H1 (cell line): Measurements from ENCODE around the gene EMX1. TPM values are rescaled to one million over a fixed set of nuclear protein-coding genes. Genes with fewer than 3 reads are reported as not detected.

ENCODE experiments used
- CTCF ChIA-PET: fragments of 300-600 bp; sonication (Branson Sonifier 250); formaldehyde crosslinking; loops from one replicate; lab custom pipeline; 2021; ENCODE audit not compliant: partially characterized antibody; lab: Charles Lee
- POLR2A ChIA-PET: fragments of 300-600 bp; sonication (Branson Sonifier 250); formaldehyde crosslinking; loops from one replicate; lab custom pipeline; 2021; ENCODE audit warnings: inconsistent platforms; ENCODE audit not compliant: partially characterized antibody; lab: Charles Lee
- DNase-seq, 2 experiments: peaks; one replicate each; pipeline versions ENCODE4 v3.0.0 to v3.0.0-alpha.2; 2010 to 2022; ENCODE audit warnings: low spot score in 2 of 2, low read depth in 1 of 2, mixed read lengths in 1 of 2
- FAIRE-seq: peaks from 2 replicates; lab custom pipeline; 2011; peaks lifted over from hg19 to GRCh38; lab: Jason Lieb, UNC
- H2AFZ ChIP-seq: 2 replicates; pipeline ENCODE4 v1.8.1; 2012; ENCODE audit warnings: low read length, inconsistent platforms
- H2AK5ac ChIP-seq: 2 replicates; pipeline ENCODE4 v1.6.1; 2013; ENCODE audit warnings: low read depth, low read length
- H2BK120ac ChIP-seq: replicated peaks from 2 replicates; pipeline ENCODE3; 2013; ENCODE audit warnings: low read depth, low read length, inconsistent platforms
- H2BK12ac ChIP-seq: 2 replicates; pipeline ENCODE4 v1.6.1; 2013; ENCODE audit warnings: low read depth, low read length
- H2BK15ac ChIP-seq: 2 replicates; pipeline ENCODE4 v1.6.1; 2013; ENCODE audit warnings: low read length
- H2BK20ac ChIP-seq: 2 replicates; pipeline ENCODE4 v1.6.1; 2013; ENCODE audit warnings: low read length
- H2BK5ac ChIP-seq: 2 replicates; pipeline ENCODE4 v1.6.1; 2013; ENCODE audit warnings: low read depth, low read length
- H3K14ac ChIP-seq: 2 replicates; pipeline ENCODE4 v1.6.1; 2013; ENCODE audit warnings: inconsistent platforms; ENCODE audit not compliant: insufficient read length
- H3K18ac ChIP-seq: 2 replicates; pipeline ENCODE4 v1.6.1; 2013; ENCODE audit warnings: low read length; ENCODE audit errors: extremely low read depth
- H3K23ac ChIP-seq: 2 replicates; pipeline ENCODE4 v1.6.1; 2013; ENCODE audit warnings: inconsistent platforms; ENCODE audit not compliant: insufficient read length
- H3K23me2 ChIP-seq: 2 replicates; pipeline ENCODE4 v1.6.1; 2013; ENCODE audit warnings: low read depth, low read length
- H3K27ac ChIP-seq: 2 replicates; pipeline ENCODE4 v1.6.1; 2011; ENCODE audit warnings: low read depth, low read length, inconsistent platforms
- H3K27me3 ChIP-seq, 4 experiments: replicated peaks in 1 of 4; 1 replicate in 1 of 4; 2 replicates in 3 of 4; pipeline versions ENCODE4 v1.6.1 to v1.8.1; 2011 to 2013; ENCODE audit warnings: low read length in 3 of 4, mild to moderate bottlenecking in 3 of 4, inconsistent platforms in 2 of 4, mixed read lengths in 2 of 4, moderate library complexity in 1 of 4; ENCODE audit not compliant: control insufficient read depth in 3 of 4, insufficient read depth in 3 of 4; ENCODE audit errors: extremely low read depth in 1 of 4
- H3K36me3 ChIP-seq, 4 experiments: 2 replicates each; pipeline versions ENCODE4 v1.6.1 to v1.8.1; 2011 to 2013; ENCODE audit warnings: mild to moderate bottlenecking in 4 of 4, low read length in 3 of 4, moderate library complexity in 2 of 4, control low read depth in 1 of 4, inconsistent platforms in 1 of 4; ENCODE audit not compliant: insufficient read depth in 4 of 4, control insufficient read depth in 2 of 4
- H3K4ac ChIP-seq: replicated peaks from 2 replicates; pipeline ENCODE3; 2013; ENCODE audit warnings: low read length, low read depth, mixed read lengths, inconsistent platforms; ENCODE audit not compliant: insufficient read length
- H3K4me1 ChIP-seq, 4 experiments: replicated peaks in 1 of 4; 1 replicate in 1 of 4; 2 replicates in 3 of 4; pipeline versions ENCODE4 v1.6.1 to v1.8.1; 2011 to 2013; ENCODE audit warnings: low read length in 3 of 4, inconsistent platforms in 2 of 4, mixed read lengths in 1 of 4; ENCODE audit not compliant: insufficient read depth in 4 of 4, control insufficient read depth in 3 of 4
- H3K4me2 ChIP-seq, 2 experiments: 2 replicates each; pipeline versions ENCODE4 v1.6.1 to v1.8.1; 2011 to 2013; ENCODE audit warnings: low read depth in 2 of 2, low read length in 2 of 2, control low read depth in 1 of 2, inconsistent platforms in 1 of 2, mild to moderate bottlenecking in 1 of 2; ENCODE audit not compliant: insufficient read depth in 1 of 2
- H3K4me3 ChIP-seq, 4 experiments: fragments of 200-600, 300-600 bp in 1 of 4; sonication (generic), shearing (Covaris generic), sonication (Bioruptor Twin) in 1 of 4; 2 replicates each; pipeline versions ENCODE4 v1.5.1 to v1.8.1; 2011 to 2016; ENCODE audit warnings: low read length in 4 of 4, low read depth in 3 of 4, control low read depth in 2 of 4, inconsistent platforms in 2 of 4, mild to moderate bottlenecking in 2 of 4, mixed read lengths in 1 of 4, moderate library complexity in 1 of 4; ENCODE audit not compliant: insufficient read depth in 2 of 4; ENCODE audit errors: extremely low read depth in 1 of 4
- H3K56ac ChIP-seq: replicated peaks from 2 replicates; pipeline ENCODE3; 2013; ENCODE audit warnings: low read depth, mild to moderate bottlenecking, mixed read lengths, low read length, inconsistent platforms; ENCODE audit not compliant: insufficient read length
- H3K79me1 ChIP-seq: 2 replicates; pipeline ENCODE4 v1.6.1; 2013; ENCODE audit warnings: low read depth, low read length, control low read depth
- H3K79me2 ChIP-seq, 2 experiments: 2 replicates each; pipeline versions ENCODE4 v1.6.1 to v1.8.1; 2012 to 2013; ENCODE audit warnings: low read length in 2 of 2, mild to moderate bottlenecking in 2 of 2, inconsistent platforms in 1 of 2; ENCODE audit not compliant: insufficient read depth in 2 of 2, control insufficient read depth in 1 of 2
- H3K9ac ChIP-seq, 4 experiments: replicated peaks in 1 of 4; 1 replicate in 1 of 4; 2 replicates in 3 of 4; pipeline versions ENCODE4 v1.6.1 to v1.8.1; 2011 to 2013; ENCODE audit warnings: low read depth in 3 of 4, low read length in 3 of 4, control low read depth in 2 of 4, mild to moderate bottlenecking in 2 of 4, moderate library complexity in 2 of 4, inconsistent platforms in 1 of 4; ENCODE audit errors: extremely low read depth in 1 of 4
- H3K9me3 ChIP-seq, 2 experiments: 2 replicates each; pipeline versions ENCODE4 v1.6.1 to v1.8.1; 2012 to 2013; ENCODE audit warnings: mild to moderate bottlenecking in 2 of 2, moderate library complexity in 2 of 2, control low read depth in 1 of 2, inconsistent platforms in 1 of 2, low read depth in 1 of 2, low read length in 1 of 2, mixed read lengths in 1 of 2; ENCODE audit not compliant: insufficient read depth in 2 of 2
- H4K20me1 ChIP-seq, 2 experiments: replicated peaks in 1 of 2; 2 replicates each; pipeline versions ENCODE3 to v1.8.1; 2011 to 2013; ENCODE audit warnings: inconsistent platforms in 2 of 2, low read length in 2 of 2, mild to moderate bottlenecking in 1 of 2; ENCODE audit not compliant: insufficient read depth in 2 of 2, control insufficient read depth in 1 of 2
- H4K5ac ChIP-seq: 2 replicates; pipeline ENCODE4 v1.6.1; 2013; ENCODE audit warnings: low read length, low read depth, mixed read lengths, inconsistent platforms; ENCODE audit not compliant: insufficient read length
- H4K8ac ChIP-seq: 2 replicates; pipeline ENCODE4 v1.8.0; 2013; ENCODE audit warnings: mild to moderate bottlenecking, moderate library complexity, low read length, inconsistent platforms; ENCODE audit not compliant: insufficient read depth; ENCODE audit errors: extremely low read depth
- H4K91ac ChIP-seq: replicated peaks from 2 replicates; pipeline ENCODE3; 2013; ENCODE audit warnings: low read length, mixed read lengths, inconsistent platforms; ENCODE audit not compliant: insufficient read length
- ASH2L ChIP-seq: fragments of 200-600, 300-600 bp; sonication (generic); IDR thresholded peaks from one replicate; pipeline ENCODE4 v1.7.1; 2017; ENCODE audit warnings: low read length
- BACH1 ChIP-seq: IDR thresholded peaks from 2 replicates; pipeline ENCODE4 v1.6.1; 2012; ENCODE audit warnings: low read length, improper control_type of control experiment
- BRCA1 ChIP-seq: IDR thresholded peaks from 2 replicates; pipeline ENCODE4 v1.6.1; 2012; ENCODE audit warnings: low read depth, low read length, improper control_type of control experiment
- CHD2 ChIP-seq: IDR thresholded peaks from 2 replicates; pipeline ENCODE4 v1.6.1; 2012; ENCODE audit warnings: low read length, improper control_type of control experiment
- CTCF ChIP-seq, 3 experiments: IDR thresholded peaks; 1 replicate in 2 of 3; 2 replicates in 1 of 3; pipeline versions ENCODE4 v1.5.1 to v1.6.1; 2011; ENCODE audit warnings: low read length in 3 of 3, mild to moderate bottlenecking in 3 of 3, inconsistent platforms in 2 of 3, low read depth in 1 of 3, moderate library complexity in 1 of 3; ENCODE audit not compliant: insufficient read depth in 1 of 3; ENCODE audit errors: control extremely low read depth in 1 of 3
- EZH2 ChIP-seq: fragments of 200-600 bp; sonication (generic); IDR thresholded peaks from 2 replicates; pipeline ENCODE4 v1.7.1; 2012; ENCODE audit warnings: low read depth, mild to moderate bottlenecking, moderate library complexity, low read length, inconsistent platforms; ENCODE audit not compliant: severe bottlenecking
- KDM4A ChIP-seq: IDR thresholded peaks from one replicate; pipeline ENCODE4 v1.7.1; 2012; ENCODE audit warnings: low read depth, mild to moderate bottlenecking, moderate library complexity, low read length, inconsistent platforms; ENCODE audit not compliant: severe bottlenecking
- NANOG ChIP-seq: IDR thresholded peaks from 2 replicates; pipeline ENCODE4 v1.6.1; 2011; ENCODE audit warnings: low read length, low read depth, mild to moderate bottlenecking, inconsistent platforms; ENCODE audit not compliant: insufficient read depth, poor library complexity, severe bottlenecking
- NRF1 ChIP-seq: IDR thresholded peaks from 2 replicates; pipeline ENCODE4 v1.6.1; 2011; ENCODE audit warnings: mild to moderate bottlenecking, low read depth, low read length, improper control_type of control experiment
- PHF8 ChIP-seq: fragments of 200-600 bp; sonication (generic); conservative IDR thresholded peaks from 2 replicates; pipeline ENCODE4 v1.7.1; 2012; ENCODE audit warnings: low read depth, mild to moderate bottlenecking, inconsistent platforms, low read length, moderate library complexity
- RAD21 ChIP-seq, 2 experiments: IDR thresholded peaks in 1 of 2; conservative IDR thresholded peaks in 1 of 2; 2 replicates each; pipeline ENCODE4 v1.6.1; 2011; ENCODE audit warnings: low read depth in 2 of 2, low read length in 2 of 2, improper control_type of control experiment in 1 of 2, inconsistent platforms in 1 of 2, mild to moderate bottlenecking in 1 of 2, moderate library complexity in 1 of 2
- SIRT6 ChIP-seq: IDR thresholded peaks from one replicate; pipeline ENCODE4 v1.7.1; 2012; ENCODE audit warnings: low read length, inconsistent platforms
- SP1 ChIP-seq: IDR thresholded peaks from 2 replicates; pipeline ENCODE4 v1.6.1; 2011; ENCODE audit warnings: low read depth, low read length
- polyA plus RNA-seq, 7 experiments: library from polyadenylated mRNA; depleted of rRNA in 3 of 7; stranded (reverse) in 5 of 7; unstranded in 2 of 7; fragments of >200 nt in 5 of 7; fragments of 200-250 nt in 2 of 7; gene quantifications; 1 replicate in 5 of 7; 2 replicates in 1 of 7; 4 replicates in 1 of 7; pipeline versions ENCODE4 v1.2.1 to v1.2.3, GENCODE V29; 2011 to 2013; ENCODE audit warnings: missing spikeins in 2 of 7, mixed read lengths in 2 of 7
- total RNA-seq: library from RNA; stranded (reverse); fragmentation: NEBNext Ultra II Directional; extraction: Animal tissue kit (Norgen Biotek cat#: 25700); gene quantifications from 2 replicates; pipeline ENCODE4 v1.2.1, GENCODE V29; 2021

The EMX1 gene
- total and polyA plus RNA-seq, 2 of the 8 experiments (the other 6 are each of a cell fraction or from before 2014, with no cell fraction given) = 2.4 to 4.9 TPM

DNA sequence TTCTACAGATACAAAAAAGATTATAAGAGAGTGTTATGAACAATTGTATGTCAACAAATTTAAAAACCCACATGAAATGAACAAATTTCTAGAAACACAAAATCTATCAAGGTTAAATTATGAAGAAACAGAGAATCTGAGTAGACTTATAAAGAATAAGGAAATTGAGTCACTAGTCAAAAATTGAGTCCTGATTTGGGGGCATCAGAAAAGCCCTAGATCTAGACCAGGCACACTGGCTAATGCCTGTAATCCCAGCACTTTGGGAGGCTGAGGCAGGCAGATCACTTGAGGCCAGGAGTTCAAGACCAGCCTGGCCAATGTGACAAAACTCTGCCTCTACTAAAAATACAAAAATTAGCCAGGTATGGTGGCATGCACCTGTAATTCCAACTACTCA lies 45.4 kb upstream of the EMX1 start:
- Histone ChIP-seq H2BK5ac (no peak overlapping the region), H4K5ac (no peak overlapping the region), H3K56ac (no peak overlapping the region), H2BK12ac (no peak overlapping the region), H3K18ac (no peak overlapping the region), H2AFZ (no peak overlapping the region), H2BK120ac (no peak overlapping the region), H3K14ac (no peak overlapping the region), H3K9me3 (no peaks in the 10 kb centered on the region), H3K9ac (no peak overlapping the region), H3K27me3 (no peaks in the 10 kb centered on the region; a peak in 2 of 7 replicates), H3K4me3 (no peak overlapping the region), H3K4ac (no peak overlapping the region), H3K4me2 (no peak overlapping the region), H3K36me3 (no peaks in the 10 kb centered on the region), H4K91ac (no peak overlapping the region), H2BK15ac (no peak overlapping the region), H4K20me1 (no peaks in the 10 kb centered on the region), H2BK20ac (no peak overlapping the region), H3K27ac (no peak overlapping the region), H3K23me2 (no peaks in the 10 kb centered on the region), H3K79me1 (no peaks in the 10 kb centered on the region), H3K4me1 (no peaks in the 10 kb centered on the region), H3K23ac (no peak overlapping the region), H2AK5ac (no peak overlapping the region), H3K79me2 (no peaks in the 10 kb centered on the region), H4K8ac (no peak overlapping the region)
- POLR2A ChIA-PET = no interaction called here
- FAIRE-seq (no peak), DNase-seq (no peak)
- CTCF ChIA-PET = interaction anchor here (0.8 kb wide), 1 partner anchor 12 kb away, joined by 3 read pairs; no protein-coding TSS in a partner anchor
- TF ChIP-seq KDM4A (no peak), SIRT6 (no peak), BACH1 (no peak), EZH2 (no peak), NANOG (no peak), SP1 (no peak), ASH2L (no peak), RAD21 (IDR thresholded peaks at IDR 0.05 in 1 of 2, conservative IDR thresholded peaks at IDR 0.05 in 1 of 2; ENCODE audit: low read depth in 2 of 2, low read length in 2 of 2) (no peak), CTCF (IDR thresholded peaks at IDR 0.05; ENCODE audit: control extremely low read depth in 1 of 3, insufficient read depth in 1 of 3, low read depth in 1 of 3, low read length in 3 of 3) (no peak), NRF1 (no peak), BRCA1 (no peak), CHD2 (no peak), PHF8 (no peak)
